Measurements from ENCODE around the gene BACH2. TPM values are rescaled to one million over a fixed set of nuclear protein-coding genes. Genes with fewer than 3 reads are reported as not detected.

The BACH2 gene
- total RNA-seq, 1 donor from 2014 or later = 6.4 TPM

DNA sequence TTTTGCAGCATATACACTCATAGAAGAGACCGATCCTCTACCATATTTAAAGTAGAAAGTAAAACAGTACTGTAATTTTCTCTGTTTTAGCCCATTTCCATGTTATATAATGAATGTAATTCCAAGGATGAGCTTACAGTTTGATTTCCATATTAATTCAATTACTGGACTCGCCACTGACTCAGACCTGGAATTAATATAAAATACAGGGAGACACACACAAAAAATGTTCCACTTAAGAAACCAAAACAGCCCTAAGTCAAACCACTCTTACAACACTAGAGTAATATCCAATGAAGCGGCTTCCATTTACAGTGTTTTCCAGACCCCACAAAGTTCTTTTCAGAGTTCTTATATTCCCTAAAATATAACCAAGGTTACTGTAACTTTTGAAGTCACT, 110.6 kb downstream of the BACH2 start:
- TF ChIP-seq POLR2AphosphoS5 (IDR thresholded peaks at IDR 0.05; ENCODE audit: insufficient read depth in 1 of 2, low read depth in 1 of 2) = no peak
- TF ChIP-seq, protein P1, sequence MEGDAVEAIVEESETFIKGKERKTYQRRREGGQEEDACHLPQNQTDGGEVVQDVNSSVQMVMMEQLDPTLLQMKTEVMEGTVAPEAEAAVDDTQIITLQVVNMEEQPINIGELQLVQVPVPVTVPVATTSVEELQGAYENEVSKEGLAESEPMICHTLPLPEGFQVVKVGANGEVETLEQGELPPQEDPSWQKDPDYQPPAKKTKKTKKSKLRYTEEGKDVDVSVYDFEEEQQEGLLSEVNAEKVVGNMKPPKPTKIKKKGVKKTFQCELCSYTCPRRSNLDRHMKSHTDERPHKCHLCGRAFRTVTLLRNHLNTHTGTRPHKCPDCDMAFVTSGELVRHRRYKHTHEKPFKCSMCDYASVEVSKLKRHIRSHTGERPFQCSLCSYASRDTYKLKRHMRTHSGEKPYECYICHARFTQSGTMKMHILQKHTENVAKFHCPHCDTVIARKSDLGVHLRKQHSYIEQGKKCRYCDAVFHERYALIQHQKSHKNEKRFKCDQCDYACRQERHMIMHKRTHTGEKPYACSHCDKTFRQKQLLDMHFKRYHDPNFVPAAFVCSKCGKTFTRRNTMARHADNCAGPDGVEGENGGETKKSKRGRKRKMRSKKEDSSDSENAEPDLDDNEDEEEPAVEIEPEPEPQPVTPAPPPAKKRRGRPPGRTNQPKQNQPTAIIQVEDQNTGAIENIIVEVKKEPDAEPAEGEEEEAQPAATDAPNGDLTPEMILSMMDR (IDR thresholded peaks at IDR 0.05) = no peak
- TF ChIP-seq POLR2A (IDR thresholded peaks at IDR 0.05) = no peak
- Histone ChIP-seq H3K9me3 (no peaks in the 10 kb centered on the region), H3K36me3 (no peaks in the 10 kb centered on the region), H3K27me3 (no peaks in the 10 kb centered on the region), H3K27ac (no peak overlapping the region), H3K4me3 (no peak overlapping the region), H3K4me1 (peaks cover 18% of the 10 kb centered on the region)
- intact Hi-C loops (cut with DNase I) = no loop called here
- DNase-seq (ENCODE audit: extremely low spot score in 2 of 2) = no peak

DNA sequence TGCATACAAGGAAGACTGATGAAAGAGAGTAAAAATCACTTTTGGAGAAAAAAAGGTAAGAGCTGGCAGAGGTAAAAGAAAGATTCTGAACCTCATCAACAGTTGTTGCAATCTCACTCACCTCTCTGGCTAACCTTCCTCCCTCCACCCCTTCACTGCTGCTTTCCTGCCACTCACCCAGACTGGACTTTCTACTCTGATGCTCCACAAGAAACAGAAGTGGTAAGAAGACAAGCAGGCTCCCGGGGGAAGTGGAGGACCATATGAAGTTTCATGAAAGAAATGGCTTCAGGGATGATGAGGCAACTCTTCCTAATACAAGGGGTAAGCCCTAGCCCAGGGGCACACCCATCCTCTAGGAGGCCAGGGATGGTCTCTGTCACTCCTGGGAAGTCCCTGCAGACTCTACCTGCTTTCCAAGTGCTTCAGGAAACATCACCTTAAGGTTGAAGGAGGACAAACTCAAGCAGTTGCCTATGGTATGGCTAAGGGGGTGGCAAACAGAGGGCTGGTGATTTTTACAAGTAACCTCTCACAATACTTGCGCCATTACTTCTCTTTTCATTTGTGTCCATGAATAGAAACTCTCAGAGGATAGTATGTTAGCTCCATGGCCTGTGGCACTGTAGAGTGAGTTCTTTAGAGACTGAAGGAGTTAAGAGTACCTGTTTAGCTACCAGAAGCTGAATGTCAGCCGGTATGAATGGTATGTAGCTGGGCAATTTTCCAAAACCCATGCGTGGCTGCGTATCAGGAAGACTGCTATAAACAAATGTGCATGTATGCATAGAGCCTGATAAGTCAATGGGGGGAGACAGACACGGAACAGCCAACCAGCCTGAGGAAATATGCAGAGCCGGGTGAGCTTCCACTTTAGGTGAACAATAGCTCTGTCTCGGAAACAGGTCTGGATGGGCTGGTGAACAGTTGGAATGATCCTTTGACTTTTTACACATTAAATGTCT, 112.0 kb downstream of the BACH2 start:
- no peak for TF ChIP-seq POLR2A (IDR thresholded peaks at IDR 0.05)
- no peak for TF ChIP-seq POLR2AphosphoS5 (IDR thresholded peaks at IDR 0.05; ENCODE audit: insufficient read depth in 1 of 2, low read depth in 1 of 2)
- TF ChIP-seq, protein P1 (IDR thresholded peaks at IDR 0.05) = no peak
- intact Hi-C loops (cut with DNase I) = no loop called here
- H3K27ac ChIP-seq = no peak overlapping the region

DNA sequence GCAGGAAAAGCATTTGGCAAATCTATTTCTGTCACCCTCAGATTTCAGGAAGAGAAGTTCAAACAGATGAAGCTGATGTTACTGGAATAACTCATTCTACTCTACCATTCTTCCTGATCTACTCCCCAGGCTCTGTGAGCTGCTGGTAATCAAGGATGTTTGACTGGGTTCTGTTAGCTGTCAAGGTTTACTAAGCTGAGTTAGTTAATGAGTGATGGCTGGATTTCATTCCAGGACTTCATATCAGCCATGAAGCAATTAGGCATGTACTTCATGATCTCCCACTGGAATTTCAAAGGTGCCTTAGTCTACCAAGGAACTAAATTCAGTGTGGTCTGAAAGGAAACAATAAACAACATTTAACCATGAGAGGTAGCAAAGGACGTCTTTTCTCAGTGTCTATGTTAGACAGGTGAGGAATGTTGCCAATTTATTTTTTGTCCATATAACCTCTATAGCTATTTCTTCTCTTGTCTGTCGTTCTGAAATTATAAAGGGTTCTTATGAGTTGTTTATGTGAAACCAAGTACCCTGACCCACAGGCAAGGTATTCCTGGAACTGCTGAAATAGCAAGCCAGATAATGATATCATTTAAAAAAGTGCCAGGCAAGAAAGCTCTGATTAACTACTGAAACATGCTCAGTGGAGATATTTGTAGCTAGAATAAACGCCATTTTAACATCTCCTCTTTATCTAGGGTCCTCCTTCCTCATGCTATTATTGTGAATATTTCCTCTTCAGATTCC, 112.9 kb downstream of the BACH2 start:
- H3K27ac ChIP-seq = no peak overlapping the region
- intact Hi-C loops (cut with DNase I) = no loop called here
- TF ChIP-seq POLR2AphosphoS5 (IDR thresholded peaks at IDR 0.05; ENCODE audit: insufficient read depth in 1 of 2, low read depth in 1 of 2) = no peak
- TF ChIP-seq, protein P1 (IDR thresholded peaks at IDR 0.05) = no peak
- no peak for TF ChIP-seq POLR2A (IDR thresholded peaks at IDR 0.05)
- H3K27me3 ChIP-seq = no peaks in the 10 kb centered on the region
- no peaks in the 10 kb centered on the region for H3K9me3 ChIP-seq
- peaks cover 18% of the 10 kb centered on the region for H3K4me1 ChIP-seq
- H3K4me3 ChIP-seq = no peak overlapping the region
- DNase-seq (ENCODE audit: extremely low spot score in 2 of 2) = no peak
- no peaks in the 10 kb centered on the region for H3K36me3 ChIP-seq

More for the DNA sequence above, 112.0 kb downstream of the BACH2 start:
- H3K4me3 ChIP-seq = no peak overlapping the region
- no peaks in the 10 kb centered on the region for H3K9me3 ChIP-seq
- H3K36me3 ChIP-seq = no peaks in the 10 kb centered on the region
- H3K27me3 ChIP-seq = no peaks in the 10 kb centered on the region
- peaks cover 18% of the 10 kb centered on the region for H3K4me1 ChIP-seq
- DNase-seq (ENCODE audit: extremely low spot score in 2 of 2) = no peak

DNA sequence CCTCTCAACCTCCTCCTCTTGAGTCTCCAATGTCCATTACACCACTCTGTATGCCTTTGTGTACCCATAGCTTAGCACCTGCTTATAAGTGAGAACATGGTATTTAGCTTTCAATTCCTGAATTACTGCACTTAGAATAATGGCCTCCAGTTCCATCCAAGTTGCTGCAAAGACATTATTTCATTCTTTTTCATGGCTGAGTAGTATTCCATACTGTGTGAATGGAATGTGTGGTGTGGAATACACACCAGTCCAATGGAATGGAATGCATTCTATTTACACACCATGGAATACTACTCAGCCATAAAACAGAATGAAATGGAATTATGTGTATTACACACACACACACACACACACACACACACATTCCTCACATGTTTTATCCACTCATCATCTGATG, 116.1 kb downstream of the BACH2 start:
- Histone ChIP-seq H3K4me1 (peaks cover 10% of the 10 kb centered on the region), H3K9me3 (no peaks in the 10 kb centered on the region), H3K27ac (no peak overlapping the region), H3K36me3 (no peaks in the 10 kb centered on the region), H3K27me3 (no peaks in the 10 kb centered on the region), H3K4me3 (no peak overlapping the region)
- DNase-seq (ENCODE audit: extremely low spot score in 2 of 2) = no peak
- TF ChIP-seq, protein P1 (IDR thresholded peaks at IDR 0.05) = no peak
- TF ChIP-seq POLR2A (IDR thresholded peaks at IDR 0.05) (no peak), POLR2AphosphoS5 (IDR thresholded peaks at IDR 0.05; ENCODE audit: insufficient read depth in 1 of 2, low read depth in 1 of 2) (no peak)
- intact Hi-C loops (cut with DNase I) = no loop called here
